Stimulated activated CD4-positive, alpha-beta T cell treated with anti-CD3 and anti-CD28 coated beads, Interleukin-2, amount 100 ng/mL, for 48 hours (primary cell): ENCODE data around the gene TENT4A.

Experiments
- DNase-seq, 2 donors: peaks; one replicate each; pipeline ENCODE4 v3.0.0-alpha.2; 2020

Gene TENT4A

DNA sequence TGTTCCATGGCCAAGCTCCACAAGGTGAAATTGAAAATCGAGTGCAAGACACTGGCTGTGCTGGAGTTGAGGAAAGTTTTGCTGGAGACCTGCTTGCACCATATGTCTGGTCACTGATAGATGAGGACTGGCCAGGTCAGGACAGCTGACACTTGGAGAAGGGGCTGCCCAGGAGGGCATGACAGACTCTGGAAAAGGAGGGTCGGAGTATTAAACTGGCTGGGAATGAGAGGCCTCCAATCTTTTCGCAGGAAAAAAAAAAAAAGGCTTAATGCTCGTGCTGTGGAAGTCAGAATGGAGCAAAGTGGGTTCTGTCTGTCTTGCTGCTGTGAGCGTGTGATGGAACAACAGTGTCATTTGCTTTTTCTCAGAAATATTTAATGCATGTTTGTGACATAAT lies 5.5 kb downstream of the TENT4A start:
- no peak for DNase-seq

- DNase-seq: no peak
Measured at GRCh38 chr5:6719417-6719816, 6.2 kb downstream of the TENT4A start.

GRCh38 chr5:6719896-6720560 lies 6.8 kb downstream of the TENT4A start:
- DNase-seq: no peak

DNA sequence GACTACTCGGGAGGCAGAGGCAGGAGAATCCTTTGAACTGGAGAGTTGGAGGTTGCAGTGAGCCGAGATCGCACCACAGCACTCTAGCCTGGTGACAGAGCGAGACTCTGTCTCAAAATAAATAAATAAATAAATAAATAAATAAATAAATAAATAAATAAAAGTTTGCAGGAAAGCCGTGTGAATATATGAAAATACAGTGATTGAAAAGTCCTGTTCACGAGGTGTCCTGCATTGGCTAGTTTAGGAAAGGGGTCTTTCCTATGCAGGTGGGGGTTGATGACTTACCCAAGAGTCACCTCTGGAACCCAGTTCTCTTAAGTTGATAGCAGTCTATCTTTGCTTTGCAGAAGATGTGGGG lies 7.3 kb downstream of the TENT4A start:
- DNase-seq: no peak

DNA sequence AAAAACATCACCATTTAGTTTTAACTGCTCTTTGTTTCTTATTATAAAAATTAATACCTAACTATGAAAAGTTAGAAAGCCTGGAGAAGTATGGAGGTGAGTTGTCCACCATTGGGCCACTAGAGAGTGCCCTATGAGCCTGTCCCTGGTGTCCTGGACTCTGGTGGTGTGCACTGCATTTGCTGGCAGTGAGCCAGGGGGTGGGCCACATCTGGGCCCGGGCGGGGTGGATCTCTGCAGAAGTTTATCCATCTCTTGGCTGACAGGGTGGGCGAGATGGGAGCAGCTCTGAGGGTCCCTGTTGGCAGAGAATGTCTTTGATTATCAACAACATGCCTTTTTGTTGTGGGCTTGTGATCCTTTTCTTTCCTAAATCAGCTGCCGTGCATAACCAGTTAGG lies 8.2 kb downstream of the TENT4A start:
- no peak for DNase-seq

DNA sequence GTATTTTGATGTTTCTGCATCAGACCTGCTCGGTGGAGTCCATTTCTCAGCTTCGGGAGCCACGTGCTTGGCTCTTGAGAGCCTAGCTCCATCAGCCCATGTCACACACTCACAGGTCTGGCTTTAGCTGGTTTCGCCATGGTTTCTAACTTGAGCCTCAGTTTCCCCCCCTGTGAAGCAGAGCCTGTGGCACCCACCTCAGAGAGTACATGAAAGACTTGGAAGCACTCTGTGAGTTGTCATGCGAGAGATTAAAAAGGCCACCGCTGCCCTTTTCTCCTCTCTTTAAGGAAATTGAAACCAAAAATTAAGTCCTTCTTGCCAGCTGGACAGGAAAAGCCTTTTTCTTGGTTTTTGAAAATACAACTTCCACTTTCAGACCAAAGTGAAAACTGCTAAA lies 8.8 kb downstream of the TENT4A start:
- no peak for DNase-seq

DNA sequence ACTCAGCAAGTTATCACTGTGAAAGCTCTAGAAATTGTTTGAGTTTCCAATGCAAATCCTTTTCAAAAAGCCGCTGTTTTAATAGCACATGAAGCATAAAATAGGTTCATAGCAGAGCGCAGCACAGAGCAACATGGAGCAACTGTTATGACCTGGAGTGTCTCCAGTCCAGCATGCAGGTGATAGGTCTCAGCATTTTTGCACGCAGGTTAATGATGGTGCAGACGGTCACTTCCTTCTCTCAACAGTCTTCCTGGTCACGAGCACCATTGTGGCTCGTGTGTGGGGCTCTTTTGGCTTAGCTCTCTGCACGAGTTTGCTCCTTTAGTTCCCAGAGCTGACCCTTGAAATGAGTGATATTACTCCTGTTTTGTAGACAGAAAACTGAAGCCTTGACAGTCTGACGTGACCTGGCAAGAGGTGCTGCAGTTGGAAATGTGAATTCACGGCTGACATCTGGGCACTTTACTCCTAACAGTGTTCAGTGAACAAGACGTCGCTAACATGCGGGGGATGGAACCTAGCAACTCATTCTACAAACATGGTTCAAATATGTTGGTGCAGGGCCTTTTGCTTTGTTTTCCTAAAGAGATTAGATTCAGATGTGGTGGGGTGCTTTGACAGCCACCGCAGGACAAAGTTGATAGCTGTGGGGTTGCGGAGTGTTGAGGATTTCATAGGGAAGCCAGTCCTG lies 10.0 kb downstream of the TENT4A start:
- no peak for DNase-seq

GRCh38 chr5:6723816-6724300 lies 10.6 kb downstream of the TENT4A start:
- DNase-seq: no peak

DNA sequence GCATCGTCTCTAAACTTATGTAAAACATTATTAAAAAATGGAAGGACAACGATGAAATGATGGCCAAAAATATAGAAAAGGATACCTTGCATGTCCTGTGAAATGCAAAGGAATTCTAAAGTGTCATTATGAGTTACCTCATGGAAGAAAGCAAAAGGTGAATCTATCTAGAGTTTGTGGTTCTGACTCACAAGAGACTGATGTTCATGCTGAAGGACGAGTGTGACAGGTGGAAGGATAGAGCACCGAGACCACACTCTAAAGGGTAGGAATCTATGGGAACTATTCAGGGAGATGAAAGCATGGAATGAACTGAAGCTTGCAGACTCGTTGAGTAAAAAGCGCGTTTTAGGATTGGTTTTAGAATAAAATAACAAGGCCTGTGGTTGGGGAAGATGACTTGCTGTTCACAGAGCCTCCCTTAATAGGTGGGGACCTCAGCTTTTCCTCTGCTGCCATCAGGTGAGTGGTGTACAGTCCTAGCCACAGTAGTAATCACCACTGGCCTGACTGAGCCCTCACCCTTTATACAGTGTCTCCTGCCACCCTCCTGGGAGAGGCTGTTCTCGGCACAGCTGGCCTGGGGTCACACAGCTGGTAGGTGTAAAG lies 11.2 kb downstream of the TENT4A start:
- DNase-seq: no peak

DNA sequence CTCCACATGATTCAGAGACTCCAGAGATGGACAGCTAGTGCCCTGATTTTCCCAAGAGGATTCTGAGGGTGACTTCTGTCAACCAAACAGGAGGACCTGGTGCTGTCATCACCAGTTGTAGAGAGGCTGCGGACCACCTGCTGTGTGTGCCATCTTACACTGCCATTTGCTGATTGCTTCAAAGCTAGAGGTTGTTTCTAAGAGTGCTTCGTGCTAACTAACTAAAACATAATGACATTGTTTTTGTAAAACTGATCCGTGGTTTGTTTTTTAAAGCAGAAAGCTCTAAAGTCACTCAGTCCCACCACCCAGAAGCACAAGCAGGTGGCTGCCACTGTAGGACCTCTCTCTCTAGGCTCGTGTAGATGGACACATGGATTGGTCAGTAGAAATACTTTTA lies 12.2 kb downstream of the TENT4A start:
- DNase-seq: no peak

DNA sequence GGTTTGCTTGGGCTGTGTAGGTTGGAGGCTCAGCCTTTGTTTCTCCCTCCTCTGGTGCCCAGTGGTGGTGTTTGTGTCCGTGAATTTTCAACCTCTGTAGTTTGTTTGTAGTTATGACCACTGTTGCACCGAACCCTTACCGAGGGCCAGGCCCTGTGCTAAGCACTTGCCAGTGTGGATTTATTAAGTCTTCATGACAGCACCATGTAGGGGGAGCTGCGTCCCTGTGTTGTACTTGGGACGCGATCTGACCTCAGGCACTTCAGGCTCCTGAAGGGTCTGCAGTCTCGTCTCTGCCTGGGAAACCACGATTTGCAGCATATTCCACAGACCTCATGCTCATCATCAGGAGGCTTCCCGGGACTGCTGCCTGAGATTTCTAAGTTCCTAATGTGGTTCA lies 12.8 kb downstream of the TENT4A start:
- DNase-seq: no peak

- no peak for DNase-seq
Measured at GRCh38 chr5:6727231-6727630, 14.0 kb downstream of the TENT4A start.

- DNase-seq: no peak
Measured at GRCh38 chr5:6728011-6728794, 15.0 kb downstream of the TENT4A start.

- DNase-seq: no peak
Measured at GRCh38 chr5:6728795-6729183, 15.6 kb downstream of the TENT4A start.

GRCh38 chr5:6729386-6730310 lies 16.4 kb downstream of the TENT4A start:
- DNase-seq: no peak

- no peak for DNase-seq
Measured at GRCh38 chr5:6730407-6730806, 17.2 kb downstream of the TENT4A start.

GRCh38 chr5:6730807-6731206 lies 17.6 kb downstream of the TENT4A start:
- DNase-seq: no peak

DNA sequence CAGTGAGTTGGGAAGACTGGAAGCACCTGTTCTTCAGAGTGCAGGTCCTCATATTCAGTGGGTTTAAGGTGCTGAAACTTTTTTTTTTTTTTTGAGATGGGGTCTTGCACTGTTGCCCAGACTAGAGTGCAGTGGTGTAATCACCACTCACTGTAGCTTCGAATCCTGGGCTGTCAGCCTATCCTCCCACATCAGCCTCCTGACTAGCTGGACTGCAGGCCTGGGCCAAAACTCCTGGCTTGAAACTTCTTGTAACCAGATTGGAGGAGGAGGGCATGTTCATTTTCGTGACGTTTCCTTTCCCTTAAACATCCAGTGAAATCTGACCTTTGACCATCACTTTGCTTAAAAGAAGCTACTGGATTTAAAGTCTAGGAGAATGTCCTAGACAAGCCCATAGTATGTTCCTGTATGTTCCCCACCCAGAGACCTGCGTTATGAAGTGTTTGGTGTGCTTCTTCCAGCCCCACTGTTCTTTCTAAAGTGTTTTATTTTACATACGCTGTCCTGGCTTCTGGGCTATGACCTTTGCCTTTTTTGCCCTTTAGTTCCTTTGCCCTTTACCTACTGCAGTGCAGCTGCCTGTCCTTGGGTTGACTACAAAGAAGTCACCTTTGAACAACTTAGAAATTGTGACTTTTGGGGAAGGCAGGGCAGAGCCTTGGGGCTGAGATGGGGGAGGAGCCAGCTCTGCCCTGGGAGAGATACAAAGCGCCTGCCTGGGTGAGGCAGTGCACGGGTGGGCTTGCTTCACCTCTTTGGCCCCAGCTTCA lies 18.4 kb downstream of the TENT4A start:
- DNase-seq: no peak

GRCh38 chr5:6732634-6733410 lies 19.6 kb downstream of the TENT4A start:
- no peak for DNase-seq

DNA sequence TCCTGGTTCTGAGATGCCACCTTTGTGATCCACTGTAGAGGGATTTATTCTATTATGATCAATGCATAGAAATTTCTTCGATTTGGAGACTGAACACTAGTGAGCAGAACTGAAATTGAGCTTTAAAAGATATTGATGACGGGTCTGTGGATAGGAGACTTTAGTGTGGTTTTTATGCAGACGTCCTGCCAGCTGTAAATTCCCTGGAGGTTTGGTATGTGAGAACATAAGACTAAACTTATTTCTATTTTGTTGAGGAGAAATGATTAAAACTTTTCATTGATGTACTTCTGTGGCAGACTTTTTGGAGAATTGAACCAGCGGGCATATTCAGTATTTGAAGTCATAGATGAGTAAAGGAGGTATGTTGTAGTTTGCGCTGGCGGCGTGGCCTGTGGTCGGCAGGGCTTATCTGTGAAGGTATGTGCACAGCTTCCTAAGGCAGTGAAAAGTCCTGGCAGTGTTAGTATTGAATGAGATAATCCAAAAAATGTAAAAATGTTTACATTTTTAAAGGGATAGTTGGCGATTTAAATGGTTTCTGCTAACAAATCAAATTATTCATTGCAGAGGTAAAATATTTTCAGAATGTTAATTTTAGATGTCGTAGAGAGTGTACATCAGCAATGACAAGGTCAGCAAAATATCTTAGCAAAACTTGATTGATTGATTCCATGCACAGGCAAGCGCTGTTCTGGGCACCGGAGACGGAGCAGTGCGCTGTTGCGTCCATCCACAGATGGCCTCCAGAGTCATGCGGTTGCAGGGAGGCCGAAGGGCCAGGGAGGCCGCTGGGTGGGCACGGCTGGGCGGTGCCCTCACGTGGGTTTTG lies 20.4 kb downstream of the TENT4A start:
- no peak for DNase-seq
